ENCODE results near the gene EGLN2. TPM values are rescaled to one million over a fixed set of nuclear protein-coding genes. Genes with fewer than 3 reads are reported as not detected.
A peak's percentile ranks its signal among the peaks of the same experiment; 100 is the strongest.
"Not testable (repeated sequence)": the region's sequence is repeated elsewhere in the genome, so short reads cannot be mapped to it uniquely, and the experiment has no call there.

EGLN2 gene
- total RNA-seq, 3 donors from 2014 or later, result 78.9 to 90.8 (median 88.5) TPM

GRCh38 chr19:40818480-40819399, 19.7 kb downstream of the EGLN2 start:
- intact Hi-C loops (cut with DNase I; ENCODE audit: low total_unique reads), result loop anchor here (10.0 kb wide), 1 partner anchor 154 kb away; no protein-coding TSS in a partner anchor

GRCh38 chr19:40819479-40820234, 20.7 kb downstream of the EGLN2 start:
- TF ChIP-seq CTCF (IDR thresholded peaks at IDR 0.05), result peak; percentile 75 to 95 (median 86)
- not testable (repeated sequence) for H3K4me1 ChIP-seq; DNase-seq (ENCODE audit: low spot score in 2 of 2); H3K4me3 ChIP-seq; H3K27me3 ChIP-seq; H3K36me3 ChIP-seq; H3K9me3 ChIP-seq
- peak overlapping the region; percentile 61 to 62 for H3K27ac ChIP-seq
- intact Hi-C loops (cut with DNase I; ENCODE audit: low total_unique reads), result loop anchor here (10.0 kb wide), 1 partner anchor 155 kb away; no protein-coding TSS in a partner anchor

More at GRCh38 chr19:40818480-40819399, 19.7 kb downstream of the EGLN2 start:
- Histone ChIP-seq H3K27ac (peak overlapping the region; percentile 61 to 62), H3K4me3 (peak overlapping the region; percentile 4 to 50 (median 15))
- not testable (repeated sequence) for H3K9me3 ChIP-seq; H3K4me1 ChIP-seq; H3K27me3 ChIP-seq; H3K36me3 ChIP-seq; DNase-seq (ENCODE audit: low spot score in 2 of 2)
- TF ChIP-seq POLR2AphosphoS5 (IDR thresholded peaks at IDR 0.05), result peak in 1 of 3 donors; percentile 38

- H3K36me3 ChIP-seq, result no peaks in the 10 kb centered on the region
- intact Hi-C loops (cut with DNase I; ENCODE audit: low total_unique reads), result no loop called here
- no peaks in the 10 kb centered on the region for H3K4me1 ChIP-seq
- DNase-seq (ENCODE audit: low spot score in 2 of 2), result no peak
- H3K4me3 ChIP-seq, result no peak overlapping the region
- H3K27me3 ChIP-seq, result no peaks in the 10 kb centered on the region
- no peak overlapping the region for H3K27ac ChIP-seq
- no peak for TF ChIP-seq POLR2AphosphoS5 (IDR thresholded peaks at IDR 0.05)
- TF ChIP-seq CTCF (IDR thresholded peaks at IDR 0.05), result no peak
- no peaks in the 10 kb centered on the region for H3K9me3 ChIP-seq
Measured at GRCh38 chr19:40822161-40822560, 23.2 kb downstream of the EGLN2 start.

GRCh38 chr19:40822704-40823553, 23.9 kb downstream of the EGLN2 start:
- intact Hi-C loops (cut with DNase I; ENCODE audit: low total_unique reads); DNase-seq (ENCODE audit: low spot score in 2 of 2); H3K27me3 ChIP-seq; H3K4me1 ChIP-seq; H3K4me3 ChIP-seq; H3K36me3 ChIP-seq; H3K9me3 ChIP-seq; H3K27ac ChIP-seq: not testable (repeated sequence)

- H3K9me3 ChIP-seq; DNase-seq (ENCODE audit: low spot score in 2 of 2); intact Hi-C loops (cut with DNase I; ENCODE audit: low total_unique reads); H3K27me3 ChIP-seq; H3K36me3 ChIP-seq; H3K27ac ChIP-seq; H3K4me1 ChIP-seq; H3K4me3 ChIP-seq: not testable (repeated sequence)
Measured at GRCh38 chr19:40824916-40825315, 25.9 kb downstream of the EGLN2 start.

- H3K4me3 ChIP-seq; intact Hi-C loops (cut with DNase I; ENCODE audit: low total_unique reads); H3K36me3 ChIP-seq; DNase-seq (ENCODE audit: low spot score in 2 of 2); H3K27ac ChIP-seq; H3K9me3 ChIP-seq; H3K27me3 ChIP-seq; H3K4me1 ChIP-seq: not testable (repeated sequence)
Measured at GRCh38 chr19:40825460-40826095, 26.6 kb downstream of the EGLN2 start.

GRCh38 chr19:40826312-40826698, 27.3 kb downstream of the EGLN2 start:
- H3K4me3 ChIP-seq; DNase-seq (ENCODE audit: low spot score in 2 of 2); H3K27ac ChIP-seq; H3K36me3 ChIP-seq; intact Hi-C loops (cut with DNase I; ENCODE audit: low total_unique reads); H3K27me3 ChIP-seq; H3K9me3 ChIP-seq; H3K4me1 ChIP-seq: not testable (repeated sequence)

GRCh38 chr19:40826699-40827385, 27.9 kb downstream of the EGLN2 start:
- intact Hi-C loops (cut with DNase I; ENCODE audit: low total_unique reads); H3K36me3 ChIP-seq; H3K27ac ChIP-seq; H3K4me3 ChIP-seq; H3K4me1 ChIP-seq; H3K27me3 ChIP-seq; H3K9me3 ChIP-seq; DNase-seq (ENCODE audit: low spot score in 2 of 2): not testable (repeated sequence)
